ENCODE results near the gene GPC1. TPM values are rescaled to one million over a fixed set of nuclear protein-coding genes. Genes with fewer than 3 reads are reported as not detected.

The GPC1 gene
- total and polyA plus RNA-seq, 2 of the 13 experiments (the other 11 are each of a cell fraction or from before 2014, with no cell fraction given) = 4.0 to 5.5 TPM

DNA sequence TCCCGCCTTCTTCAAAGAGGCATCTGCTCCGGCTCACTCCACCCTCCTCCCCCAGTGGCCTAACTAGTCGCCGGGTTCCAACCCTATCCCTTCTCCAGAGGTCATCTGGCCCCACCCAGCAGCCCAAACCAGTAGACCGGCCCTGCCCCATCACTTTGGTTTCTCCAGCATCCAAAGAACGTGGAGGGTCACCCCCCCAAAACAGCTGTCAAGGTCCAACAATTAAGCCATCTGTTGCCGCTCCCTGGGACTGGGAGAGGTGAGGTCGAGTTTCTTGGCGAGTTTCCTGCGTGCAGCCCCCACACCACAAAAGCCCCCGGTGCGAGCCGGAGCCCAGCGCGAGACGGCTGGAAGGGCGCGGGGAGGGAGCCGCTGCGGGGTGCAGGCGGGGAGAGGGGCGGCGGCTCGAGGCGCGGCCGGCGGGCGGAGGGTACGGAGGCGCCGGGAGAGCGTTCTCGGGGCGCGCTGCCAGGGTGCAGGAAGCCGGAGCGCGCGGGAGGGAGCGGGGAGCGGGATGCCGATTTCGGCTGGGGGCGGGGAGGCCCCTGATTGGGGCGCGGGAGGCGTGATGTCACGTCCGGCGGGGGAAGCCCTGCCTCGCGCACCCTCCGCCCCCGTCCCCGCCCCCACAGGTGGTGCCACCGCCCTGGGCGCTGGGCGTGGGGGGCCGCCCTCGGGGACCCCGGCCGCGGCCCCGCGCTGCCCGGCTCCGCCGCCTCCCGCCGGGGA lies 571 bp upstream of the GPC1 start (continued):
- TF ChIP-seq, protein P1, sequence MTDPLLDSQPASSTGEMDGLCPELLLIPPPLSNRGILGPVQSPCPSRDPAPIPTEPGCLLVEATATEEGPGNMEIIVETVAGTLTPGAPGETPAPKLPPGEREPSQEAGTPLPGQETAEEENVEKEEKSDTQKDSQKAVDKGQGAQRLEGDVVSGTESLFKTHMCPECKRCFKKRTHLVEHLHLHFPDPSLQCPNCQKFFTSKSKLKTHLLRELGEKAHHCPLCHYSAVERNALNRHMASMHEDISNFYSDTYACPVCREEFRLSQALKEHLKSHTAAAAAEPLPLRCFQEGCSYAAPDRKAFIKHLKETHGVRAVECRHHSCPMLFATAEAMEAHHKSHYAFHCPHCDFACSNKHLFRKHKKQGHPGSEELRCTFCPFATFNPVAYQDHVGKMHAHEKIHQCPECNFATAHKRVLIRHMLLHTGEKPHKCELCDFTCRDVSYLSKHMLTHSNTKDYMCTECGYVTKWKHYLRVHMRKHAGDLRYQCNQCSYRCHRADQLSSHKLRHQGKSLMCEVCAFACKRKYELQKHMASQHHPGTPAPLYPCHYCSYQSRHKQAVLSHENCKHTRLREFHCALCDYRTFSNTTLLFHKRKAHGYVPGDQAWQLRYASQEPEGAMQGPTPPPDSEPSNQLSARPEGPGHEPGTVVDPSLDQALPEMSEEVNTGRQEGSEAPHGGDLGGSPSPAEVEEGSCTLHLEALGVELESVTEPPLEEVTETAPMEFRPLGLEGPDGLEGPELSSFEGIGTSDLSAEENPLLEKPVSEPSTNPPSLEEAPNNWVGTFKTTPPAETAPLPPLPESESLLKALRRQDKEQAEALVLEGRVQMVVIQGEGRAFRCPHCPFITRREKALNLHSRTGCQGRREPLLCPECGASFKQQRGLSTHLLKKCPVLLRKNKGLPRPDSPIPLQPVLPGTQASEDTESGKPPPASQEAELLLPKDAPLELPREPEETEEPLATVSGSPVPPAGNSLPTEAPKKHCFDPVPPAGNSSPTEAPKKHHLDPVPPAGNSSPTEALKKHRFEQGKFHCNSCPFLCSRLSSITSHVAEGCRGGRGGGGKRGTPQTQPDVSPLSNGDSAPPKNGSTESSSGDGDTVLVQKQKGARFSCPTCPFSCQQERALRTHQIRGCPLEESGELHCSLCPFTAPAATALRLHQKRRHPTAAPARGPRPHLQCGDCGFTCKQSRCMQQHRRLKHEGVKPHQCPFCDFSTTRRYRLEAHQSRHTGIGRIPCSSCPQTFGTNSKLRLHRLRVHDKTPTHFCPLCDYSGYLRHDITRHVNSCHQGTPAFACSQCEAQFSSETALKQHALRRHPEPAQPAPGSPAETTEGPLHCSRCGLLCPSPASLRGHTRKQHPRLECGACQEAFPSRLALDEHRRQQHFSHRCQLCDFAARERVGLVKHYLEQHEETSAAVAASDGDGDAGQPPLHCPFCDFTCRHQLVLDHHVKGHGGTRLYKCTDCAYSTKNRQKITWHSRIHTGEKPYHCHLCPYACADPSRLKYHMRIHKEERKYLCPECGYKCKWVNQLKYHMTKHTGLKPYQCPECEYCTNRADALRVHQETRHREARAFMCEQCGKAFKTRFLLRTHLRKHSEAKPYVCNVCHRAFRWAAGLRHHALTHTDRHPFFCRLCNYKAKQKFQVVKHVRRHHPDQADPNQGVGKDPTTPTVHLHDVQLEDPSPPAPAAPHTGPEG (CRISPR knock-in tag; IDR thresholded peaks at IDR 0.05) = no peak
- TF ChIP-seq ARNT2 (CRISPR knock-in tag; IDR thresholded peaks at IDR 0.05; ENCODE audit: low read depth) (0 out of 2 replicates have a peak, but pooled peaks have one; percentile 7), NFE2L2 (IDR thresholded peaks at IDR 0.05; ENCODE audit: low read length) (no peak), GABPA (IDR thresholded peaks at IDR 0.05; ENCODE audit: low read depth, low read length) (peak; percentile 59), GABPA (CRISPR knock-in tag; IDR thresholded peaks at IDR 0.05; ENCODE audit: low read depth) (peak; percentile 50), ETV5 (CRISPR knock-in tag; IDR thresholded peaks at IDR 0.05; ENCODE audit: borderline replicate concordance) (0 out of 2 replicates have a peak, but pooled peaks have one; percentile 7), ZNF160 (CRISPR knock-in tag; IDR thresholded peaks at IDR 0.05) (no peak), FOXM1 (CRISPR knock-in tag; IDR thresholded peaks at IDR 0.05) (no peak), ZNF777 (CRISPR knock-in tag; IDR thresholded peaks at IDR 0.05) (no peak), CHCHD3 (CRISPR knock-in tag; IDR thresholded peaks at IDR 0.05) (no peak), NFYB (CRISPR knock-in tag; IDR thresholded peaks at IDR 0.05) (peak; percentile 65)
- TF ChIP-seq, protein P2, sequence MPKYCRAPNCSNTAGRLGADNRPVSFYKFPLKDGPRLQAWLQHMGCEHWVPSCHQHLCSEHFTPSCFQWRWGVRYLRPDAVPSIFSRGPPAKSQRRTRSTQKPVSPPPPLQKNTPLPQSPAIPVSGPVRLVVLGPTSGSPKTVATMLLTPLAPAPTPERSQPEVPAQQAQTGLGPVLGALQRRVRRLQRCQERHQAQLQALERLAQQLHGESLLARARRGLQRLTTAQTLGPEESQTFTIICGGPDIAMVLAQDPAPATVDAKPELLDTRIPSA (CRISPR knock-in tag; IDR thresholded peaks at IDR 0.05; ENCODE audit: borderline replicate concordance) = no peak
- TF ChIP-seq, protein P3, sequence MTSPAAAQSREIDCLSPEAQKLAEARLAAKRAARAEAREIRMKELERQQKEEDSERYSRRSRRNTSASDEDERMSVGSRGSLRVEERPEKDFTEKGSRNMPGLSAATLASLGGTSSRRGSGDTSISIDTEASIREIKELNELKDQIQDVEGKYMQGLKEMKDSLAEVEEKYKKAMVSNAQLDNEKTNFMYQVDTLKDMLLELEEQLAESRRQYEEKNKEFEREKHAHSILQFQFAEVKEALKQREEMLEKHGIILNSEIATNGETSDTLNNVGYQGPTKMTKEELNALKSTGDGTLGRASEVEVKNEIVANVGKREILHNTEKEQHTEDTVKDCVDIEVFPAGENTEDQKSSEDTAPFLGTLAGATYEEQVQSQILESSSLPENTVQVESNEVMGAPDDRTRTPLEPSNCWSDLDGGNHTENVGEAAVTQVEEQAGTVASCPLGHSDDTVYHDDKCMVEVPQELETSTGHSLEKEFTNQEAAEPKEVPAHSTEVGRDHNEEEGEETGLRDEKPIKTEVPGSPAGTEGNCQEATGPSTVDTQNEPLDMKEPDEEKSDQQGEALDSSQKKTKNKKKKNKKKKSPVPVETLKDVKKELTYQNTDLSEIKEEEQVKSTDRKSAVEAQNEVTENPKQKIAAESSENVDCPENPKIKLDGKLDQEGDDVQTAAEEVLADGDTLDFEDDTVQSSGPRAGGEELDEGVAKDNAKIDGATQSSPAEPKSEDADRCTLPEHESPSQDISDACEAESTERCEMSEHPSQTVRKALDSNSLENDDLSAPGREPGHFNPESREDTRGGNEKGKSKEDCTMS (CRISPR knock-in tag; conservative IDR thresholded peaks at IDR 0.05) = no peak
- TF ChIP-seq, protein P4, sequence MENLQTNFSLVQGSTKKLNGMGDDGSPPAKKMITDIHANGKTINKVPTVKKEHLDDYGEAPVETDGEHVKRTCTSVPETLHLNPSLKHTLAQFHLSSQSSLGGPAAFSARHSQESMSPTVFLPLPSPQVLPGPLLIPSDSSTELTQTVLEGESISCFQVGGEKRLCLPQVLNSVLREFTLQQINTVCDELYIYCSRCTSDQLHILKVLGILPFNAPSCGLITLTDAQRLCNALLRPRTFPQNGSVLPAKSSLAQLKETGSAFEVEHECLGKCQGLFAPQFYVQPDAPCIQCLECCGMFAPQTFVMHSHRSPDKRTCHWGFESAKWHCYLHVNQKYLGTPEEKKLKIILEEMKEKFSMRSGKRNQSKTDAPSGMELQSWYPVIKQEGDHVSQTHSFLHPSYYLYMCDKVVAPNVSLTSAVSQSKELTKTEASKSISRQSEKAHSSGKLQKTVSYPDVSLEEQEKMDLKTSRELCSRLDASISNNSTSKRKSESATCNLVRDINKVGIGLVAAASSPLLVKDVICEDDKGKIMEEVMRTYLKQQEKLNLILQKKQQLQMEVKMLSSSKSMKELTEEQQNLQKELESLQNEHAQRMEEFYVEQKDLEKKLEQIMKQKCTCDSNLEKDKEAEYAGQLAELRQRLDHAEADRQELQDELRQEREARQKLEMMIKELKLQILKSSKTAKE (CRISPR knock-in tag; IDR thresholded peaks at IDR 0.05; ENCODE audit: borderline replicate concordance) = no peak
- TF ChIP-seq, protein P5, sequence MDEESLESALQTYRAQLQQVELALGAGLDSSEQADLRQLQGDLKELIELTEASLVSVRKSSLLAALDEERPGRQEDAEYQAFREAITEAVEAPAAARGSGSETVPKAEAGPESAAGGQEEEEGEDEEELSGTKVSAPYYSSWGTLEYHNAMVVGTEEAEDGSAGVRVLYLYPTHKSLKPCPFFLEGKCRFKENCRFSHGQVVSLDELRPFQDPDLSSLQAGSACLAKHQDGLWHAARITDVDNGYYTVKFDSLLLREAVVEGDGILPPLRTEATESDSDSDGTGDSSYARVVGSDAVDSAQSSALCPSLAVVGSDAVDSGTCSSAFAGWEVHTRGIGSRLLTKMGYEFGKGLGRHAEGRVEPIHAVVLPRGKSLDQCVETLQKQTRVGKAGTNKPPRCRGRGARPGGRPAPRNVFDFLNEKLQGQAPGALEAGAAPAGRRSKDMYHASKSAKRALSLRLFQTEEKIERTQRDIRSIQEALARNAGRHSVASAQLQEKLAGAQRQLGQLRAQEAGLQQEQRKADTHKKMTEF (CRISPR knock-in tag; IDR thresholded peaks at IDR 0.05) = no peak
